LNCAP (cell line): ENCODE results near the gene FHIT.

Experiments used
- CTCF ChIP-seq: fragments of 450-650 bp; IDR thresholded peaks from 2 replicates; pipeline ENCODE4 v1.5.1; 2017; ENCODE audit warnings: mild to moderate bottlenecking

Gene FHIT

GRCh38 chr3:60146121-60146520 lies 1105.1 kb downstream of the FHIT start:
- no peak for TF ChIP-seq CTCF

- no peak for TF ChIP-seq CTCF
These were observed 1107.2 kb downstream of the FHIT start for GRCh38 chr3:60144071-60144470.

GRCh38 chr3:60142009-60142408 lies 1109.2 kb downstream of the FHIT start:
- no peak for TF ChIP-seq CTCF

- no peak for TF ChIP-seq CTCF
These were observed 1111.1 kb downstream of the FHIT start for GRCh38 chr3:60140160-60140559.

GRCh38 chr3:60136601-60137000 lies 1114.7 kb downstream of the FHIT start:
- TF ChIP-seq CTCF: no peak

GRCh38 chr3:60135474-60135873 lies 1115.8 kb downstream of the FHIT start:
- TF ChIP-seq CTCF: no peak

GRCh38 chr3:60133269-60134162 lies 1117.7 kb downstream of the FHIT start:
- TF ChIP-seq CTCF: no peak
